ENCODE data around the gene CHMP1B. TPM values are rescaled to one million over a fixed set of nuclear protein-coding genes. Genes with fewer than 3 reads are reported as not detected.

Gene CHMP1B
- total RNA-seq, 1 experiment from 2014 or later = 56.5 TPM

GRCh38 chr18:11880586-11881304 lies 29.5 kb downstream of the CHMP1B start:
- no peak for TF ChIP-seq CTCF (IDR thresholded peaks at IDR 0.05; ENCODE audit: insufficient read depth in 1 of 2, low read depth in 1 of 2, low read length in 1 of 2, severe bottlenecking in 1 of 2, unreplicated experiment in 1 of 2)
- DNase-seq = peak in 1 of 2 experiments; percentile 64
- Histone ChIP-seq H3K36me3 (ENCODE audit: control insufficient read depth, insufficient read depth, low read length) (no peaks in the 10 kb centered on the region; the same call in 1 of the 2 replicates), H3K4me3 (ENCODE audit: low read depth, low read length) (no peak overlapping the region), H3K4me1 (peaks cover 37% of the 10 kb centered on the region), H3K27me3 (replicated peaks; ENCODE audit: control insufficient read depth, insufficient read depth, low read length) (no peaks in the 10 kb centered on the region), H3K9me3 (no peaks in the 10 kb centered on the region)
- no peaks in the 10 kb centered on the region for H3K9me3 Mint-ChIP-seq (ENCODE audit: unreplicated experiment)
- H3K27ac Mint-ChIP-seq (ENCODE audit: unreplicated experiment) = peak overlapping the region; percentile 80
- H3K36me3 Mint-ChIP-seq (ENCODE audit: insufficient read depth, unreplicated experiment) = peaks cover 27% of the 10 kb centered on the region
- H3K4me3 Mint-ChIP-seq (ENCODE audit: unreplicated experiment) = no peak overlapping the region
- ChIA-PET POLR2A (no interaction called here), CTCF (no interaction called here)
- H3K27me3 Mint-ChIP-seq (ENCODE audit: insufficient read depth, unreplicated experiment) = no peaks in the 10 kb centered on the region
- intact Hi-C loops (cut with micrococcal nuclease; ENCODE audit: unreplicated experiment) = no loop called here
- H3K4me1 Mint-ChIP-seq (ENCODE audit: low read depth, unreplicated experiment) = peaks cover 36% of the 10 kb centered on the region
- no TSS peak for BruUV-seq (replicated peaks)

DNA sequence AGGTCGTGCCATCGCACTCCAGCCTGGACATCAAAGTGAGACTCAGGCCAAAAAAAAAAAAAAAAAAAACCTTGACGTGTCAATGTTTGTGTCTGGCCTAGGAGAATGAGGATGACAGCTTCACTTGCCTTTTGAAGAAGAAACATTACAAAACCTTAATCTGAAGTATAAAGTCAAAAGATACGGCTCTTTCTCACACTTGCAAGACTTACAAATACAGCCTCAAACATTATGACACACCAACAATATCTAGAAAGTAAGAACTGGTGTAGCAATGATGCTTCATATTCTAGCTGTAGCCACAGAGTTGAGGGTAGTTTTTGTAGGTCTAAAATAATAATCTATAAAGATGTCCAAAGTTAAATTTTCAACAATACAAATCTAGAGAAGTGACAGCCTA lies 31.4 kb downstream of the CHMP1B start:
- Mint-ChIP-seq H3K27ac (ENCODE audit: unreplicated experiment) (peak overlapping the region; percentile 80), H3K9me3 (ENCODE audit: unreplicated experiment) (no peaks in the 10 kb centered on the region), H3K36me3 (ENCODE audit: insufficient read depth, unreplicated experiment) (peaks cover 36% of the 10 kb centered on the region), H3K4me3 (ENCODE audit: unreplicated experiment) (no peak overlapping the region), H3K4me1 (ENCODE audit: low read depth, unreplicated experiment) (peaks cover 44% of the 10 kb centered on the region), H3K27me3 (ENCODE audit: insufficient read depth, unreplicated experiment) (no peaks in the 10 kb centered on the region)
- no peak for TF ChIP-seq CTCF (IDR thresholded peaks at IDR 0.05; ENCODE audit: insufficient read depth in 1 of 2, low read depth in 1 of 2, low read length in 1 of 2, severe bottlenecking in 1 of 2, unreplicated experiment in 1 of 2)
- peaks cover 51% of the 10 kb centered on the region for H3K4me1 ChIP-seq
- CTCF ChIA-PET = interaction anchor here (0.8 to 0.9 kb wide), 2 partner anchors 113 to 154 kb away, joined by 3 read pairs; no protein-coding TSS in a partner anchor
- no peaks in the 10 kb centered on the region for H3K27me3 ChIP-seq (replicated peaks; ENCODE audit: control insufficient read depth, insufficient read depth, low read length)
- intact Hi-C loops (cut with micrococcal nuclease; ENCODE audit: unreplicated experiment) = no loop called here
- POLR2A ChIA-PET = no interaction called here
- H3K9me3 ChIP-seq = no peaks in the 10 kb centered on the region
- no peak for DNase-seq
- BruUV-seq (replicated peaks) = no TSS peak
- no peaks in the 10 kb centered on the region; the same call in 1 of the 2 replicates for H3K36me3 ChIP-seq (ENCODE audit: control insufficient read depth, insufficient read depth, low read length)
- no peak overlapping the region for H3K4me3 ChIP-seq (ENCODE audit: low read depth, low read length)

GRCh38 chr18:11883153-11883552 lies 31.9 kb downstream of the CHMP1B start:
- H3K4me3 ChIP-seq (ENCODE audit: low read depth, low read length) = no peak overlapping the region
- peaks cover 41% of the 10 kb centered on the region for H3K36me3 Mint-ChIP-seq (ENCODE audit: insufficient read depth, unreplicated experiment)
- no peak for TF ChIP-seq CTCF (IDR thresholded peaks at IDR 0.05; ENCODE audit: insufficient read depth in 1 of 2, low read depth in 1 of 2, low read length in 1 of 2, severe bottlenecking in 1 of 2, unreplicated experiment in 1 of 2)
- BruUV-seq (replicated peaks) = no TSS peak
- no peaks in the 10 kb centered on the region; the same call in 1 of the 2 replicates for H3K36me3 ChIP-seq (ENCODE audit: control insufficient read depth, insufficient read depth, low read length)
- no peaks in the 10 kb centered on the region for H3K27me3 ChIP-seq (replicated peaks; ENCODE audit: control insufficient read depth, insufficient read depth, low read length)
- H3K9me3 ChIP-seq = no peaks in the 10 kb centered on the region
- peaks cover 49% of the 10 kb centered on the region for H3K4me1 Mint-ChIP-seq (ENCODE audit: low read depth, unreplicated experiment)
- no peaks in the 10 kb centered on the region for H3K9me3 Mint-ChIP-seq (ENCODE audit: unreplicated experiment)
- no peak overlapping the region for H3K27ac Mint-ChIP-seq (ENCODE audit: unreplicated experiment)
- H3K4me3 Mint-ChIP-seq (ENCODE audit: unreplicated experiment) = no peak overlapping the region
- DNase-seq = no peak
- intact Hi-C loops (cut with micrococcal nuclease; ENCODE audit: unreplicated experiment) = no loop called here
- POLR2A ChIA-PET = no interaction called here
- CTCF ChIA-PET = interaction anchor here (0.9 kb wide), 1 partner anchor 112 kb away, joined by 3 read pairs; no protein-coding TSS in a partner anchor
- H3K4me1 ChIP-seq = peaks cover 56% of the 10 kb centered on the region
- H3K27me3 Mint-ChIP-seq (ENCODE audit: insufficient read depth, unreplicated experiment) = no peaks in the 10 kb centered on the region
